RPMI8226 (cell line): ENCODE results near the gene CDK9.
A peak's percentile ranks its signal among the peaks of the same experiment; 100 is the strongest.
"Not testable (repeated sequence)": the region's sequence is repeated elsewhere in the genome, so short reads cannot be mapped to it uniquely, and the experiment has no call there.

ENCODE experiments used
- DNase-seq: peaks from one replicate; pipeline ENCODE4 v3.0.0-alpha.2; 2015

Gene CDK9

GRCh38 chr9:127829205-127829906, 43.5 kb downstream of the CDK9 start:
- DNase-seq, result no peak

GRCh38 chr9:127832248-127832647, 46.4 kb downstream of the CDK9 start:
- peak; percentile 77 for DNase-seq

GRCh38 chr9:127833555-127833954, 47.7 kb downstream of the CDK9 start:
- no peak for DNase-seq

GRCh38 chr9:127835991-127836516, 50.2 kb downstream of the CDK9 start:
- peak; percentile 33 for DNase-seq

GRCh38 chr9:127836561-127836960, 50.7 kb downstream of the CDK9 start:
- DNase-seq, result not testable (repeated sequence)

- peak; percentile 70 for DNase-seq
These were observed 51.5 kb downstream of the CDK9 start for GRCh38 chr9:127837346-127837745.

- DNase-seq, result no peak
These were observed 52.7 kb downstream of the CDK9 start for GRCh38 chr9:127838375-127839078.
